ENCODE results near the gene ROBO1.

Gene ROBO1

GRCh38 chr3:79424811-79425210 is 343.0 kb downstream of the ROBO1 start:
- no peaks in the 10 kb centered on the region for H3K79me2 ChIP-seq (ENCODE audit: insufficient read depth, low read length)
- no peaks in the 10 kb centered on the region for H3K27me3 ChIP-seq (ENCODE audit: low read length)
- TF ChIP-seq EZH2phosphoT487 (conservative IDR thresholded peaks at IDR 0.05; ENCODE audit: low read length) (no peak), CTCF (IDR thresholded peaks at IDR 0.05; ENCODE audit: insufficient read depth, low read length, poor library complexity, severe bottlenecking) (no peak)
- no peak overlapping the region for H3K9ac ChIP-seq (ENCODE audit: low read length)
- H2AFZ ChIP-seq (ENCODE audit: low read depth, low read length, severe bottlenecking): no peak overlapping the region
- no peak overlapping the region for H3K27ac ChIP-seq (ENCODE audit: low read depth, low read length)
- no peak overlapping the region for H3K4me3 ChIP-seq (ENCODE audit: insufficient read depth, low read length, poor library complexity, severe bottlenecking)
- H3K4me2 ChIP-seq (ENCODE audit: low read depth, low read length, poor library complexity, severe bottlenecking): no peak overlapping the region
- H4K20me1 ChIP-seq (ENCODE audit: low read depth, low read length): no peaks in the 10 kb centered on the region
- H3F3A ChIP-seq (ENCODE audit: insufficient read depth): no peaks in the 10 kb centered on the region
- H3K36me3 ChIP-seq (ENCODE audit: low read length): no peaks in the 10 kb centered on the region
- H3K9me3 ChIP-seq (ENCODE audit: insufficient read depth, low read length): no peaks in the 10 kb centered on the region
- no peaks in the 10 kb centered on the region for H3K9me2 ChIP-seq (replicated peaks; ENCODE audit: insufficient read depth, low read length)

DNA sequence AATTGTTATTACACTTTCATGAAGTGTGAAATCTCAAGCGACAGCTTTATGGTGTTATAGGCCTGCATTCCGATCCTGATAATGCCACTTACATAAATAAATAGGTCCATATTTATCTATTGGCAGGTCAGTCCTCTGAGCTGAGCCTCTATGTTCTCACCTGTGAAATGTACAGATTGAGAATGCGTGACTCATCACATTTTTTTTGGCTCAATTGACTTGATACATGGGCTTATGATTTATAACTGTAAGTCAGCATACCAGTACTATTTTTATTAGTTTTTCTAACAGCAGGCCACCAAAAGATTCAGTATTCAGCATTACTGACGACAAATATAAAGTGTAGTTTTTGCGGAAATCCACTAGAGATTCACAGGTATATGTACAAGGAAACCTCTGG is 344.4 kb downstream of the ROBO1 start:
- H3F3A ChIP-seq (ENCODE audit: insufficient read depth): no peaks in the 10 kb centered on the region
- no peaks in the 10 kb centered on the region for H3K9me3 ChIP-seq (ENCODE audit: insufficient read depth, low read length)
- H3K27ac ChIP-seq (ENCODE audit: low read depth, low read length): no peak overlapping the region
- TF ChIP-seq EZH2phosphoT487 (conservative IDR thresholded peaks at IDR 0.05; ENCODE audit: low read length): no peak
- no peak for TF ChIP-seq CTCF (IDR thresholded peaks at IDR 0.05; ENCODE audit: insufficient read depth, low read length, poor library complexity, severe bottlenecking)
- H3K36me3 ChIP-seq (ENCODE audit: low read length): no peaks in the 10 kb centered on the region
- no peaks in the 10 kb centered on the region for H3K79me2 ChIP-seq (ENCODE audit: insufficient read depth, low read length)
- H3K4me2 ChIP-seq (ENCODE audit: low read depth, low read length, poor library complexity, severe bottlenecking): no peak overlapping the region
- H3K27me3 ChIP-seq (ENCODE audit: low read length): no peaks in the 10 kb centered on the region
- H4K20me1 ChIP-seq (ENCODE audit: low read depth, low read length): no peaks in the 10 kb centered on the region
- no peaks in the 10 kb centered on the region for H3K9me2 ChIP-seq (replicated peaks; ENCODE audit: insufficient read depth, low read length)
- H2AFZ ChIP-seq (ENCODE audit: low read depth, low read length, severe bottlenecking): no peak overlapping the region
- no peak overlapping the region for H3K4me3 ChIP-seq (ENCODE audit: insufficient read depth, low read length, poor library complexity, severe bottlenecking)
- no peak overlapping the region for H3K9ac ChIP-seq (ENCODE audit: low read length)

DNA sequence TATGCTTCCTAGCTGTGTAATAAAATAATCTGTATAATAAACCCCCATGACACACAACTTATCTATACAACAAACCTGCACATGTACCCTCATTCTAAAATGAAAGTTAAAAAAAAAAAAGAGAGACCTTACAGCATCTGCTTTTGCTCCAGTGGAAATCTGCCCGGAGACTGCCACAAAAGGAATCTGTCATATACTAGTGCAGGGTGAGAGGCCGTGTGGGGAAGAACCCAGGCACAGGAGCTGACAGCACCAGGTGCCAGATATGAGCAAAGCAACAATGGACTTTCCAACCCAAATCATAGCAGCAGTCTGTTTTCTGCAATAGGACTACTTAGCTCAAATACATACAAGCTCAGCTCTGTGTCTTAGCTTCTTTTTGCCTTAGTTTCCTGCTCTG is 346.5 kb downstream of the ROBO1 start:
- Histone ChIP-seq H4K20me1 (ENCODE audit: low read depth, low read length) (no peaks in the 10 kb centered on the region), H3K4me3 (ENCODE audit: insufficient read depth, low read length, poor library complexity, severe bottlenecking) (no peak overlapping the region), H3K27me3 (ENCODE audit: low read length) (no peaks in the 10 kb centered on the region), H3K9me2 (replicated peaks; ENCODE audit: insufficient read depth, low read length) (no peaks in the 10 kb centered on the region), H3F3A (ENCODE audit: insufficient read depth) (no peaks in the 10 kb centered on the region), H3K27ac (ENCODE audit: low read depth, low read length) (no peak overlapping the region), H3K9me3 (ENCODE audit: insufficient read depth, low read length) (no peaks in the 10 kb centered on the region), H3K4me2 (ENCODE audit: low read depth, low read length, poor library complexity, severe bottlenecking) (no peak overlapping the region), H3K79me2 (ENCODE audit: insufficient read depth, low read length) (no peaks in the 10 kb centered on the region), H3K9ac (ENCODE audit: low read length) (no peak overlapping the region), H3K36me3 (ENCODE audit: low read length) (no peaks in the 10 kb centered on the region), H2AFZ (ENCODE audit: low read depth, low read length, severe bottlenecking) (no peak overlapping the region)
- no peak for TF ChIP-seq EZH2phosphoT487 (conservative IDR thresholded peaks at IDR 0.05; ENCODE audit: low read length)
- no peak for TF ChIP-seq CTCF (IDR thresholded peaks at IDR 0.05; ENCODE audit: insufficient read depth, low read length, poor library complexity, severe bottlenecking)
